NT2/D1 (cell line): ENCODE results near the gene CARD11.
A peak's percentile ranks its signal among the peaks of the same experiment; 100 is the strongest.

Source experiments
- DNase-seq: peaks from one replicate; pipeline ENCODE4 v3.0.0-alpha.2; 2011; ENCODE audit warnings: low read depth, low spot score
- H3K27me3 ChIP-seq: 2 replicates; pipeline ENCODE4 v1.6.0; 2011; ENCODE audit warnings: mild to moderate bottlenecking; ENCODE audit not compliant: insufficient read length, insufficient read depth
- H3K36me3 ChIP-seq: 2 replicates; pipeline ENCODE4 v1.6.1; 2011; ENCODE audit warnings: mild to moderate bottlenecking, low read length, mixed read lengths; ENCODE audit not compliant: insufficient read depth, insufficient read length
- H3K4me1 ChIP-seq: 2 replicates; pipeline ENCODE4 v1.5.1; 2011; ENCODE audit not compliant: insufficient read depth, insufficient read length
- H3K4me3 ChIP-seq: 2 replicates; pipeline ENCODE4 v1.5.1; 2011; ENCODE audit warnings: low read depth; ENCODE audit not compliant: insufficient read length
- H3K9ac ChIP-seq: 2 replicates; pipeline ENCODE4 v1.6.0; 2011; ENCODE audit warnings: low read depth; ENCODE audit not compliant: insufficient read length
- H3K9me3 ChIP-seq: 2 replicates; pipeline ENCODE4 v1.5.1; 2011; ENCODE audit warnings: mild to moderate bottlenecking, low read length; ENCODE audit not compliant: insufficient read depth
- SUZ12 ChIP-seq: IDR thresholded peaks from 2 replicates; pipeline ENCODE4 v1.6.1; 2011; ENCODE audit not compliant: insufficient read length, insufficient read depth; ENCODE audit errors: extremely low read depth
- YY1 ChIP-seq: IDR thresholded peaks from 2 replicates; pipeline ENCODE4 v1.6.1; 2011; ENCODE audit not compliant: insufficient read length, insufficient read depth
- ZNF274 ChIP-seq: IDR thresholded peaks from 2 replicates; pipeline ENCODE4 v1.6.1; 2011; ENCODE audit warnings: mild to moderate bottlenecking, low read depth, low read length

CARD11 gene

GRCh38 chr7:2928256-2928612 lies 115.4 kb downstream of the CARD11 start:
- H3K27me3 ChIP-seq, result no peaks in the 10 kb centered on the region
- no peak overlapping the region for H3K4me3 ChIP-seq
- TF ChIP-seq SUZ12, result no peak
- no peaks in the 10 kb centered on the region for H3K9me3 ChIP-seq
- H3K9ac ChIP-seq, result no peak overlapping the region
- H3K4me1 ChIP-seq, result peaks cover 12% of the 10 kb centered on the region
- DNase-seq, result no peak
- H3K36me3 ChIP-seq, result peaks cover 30% of the 10 kb centered on the region

GRCh38 chr7:2927592-2927991 lies 116.1 kb downstream of the CARD11 start:
- TF ChIP-seq ZNF274 (no peak), SUZ12 (no peak), YY1 (no peak)
- Histone ChIP-seq H3K36me3 (peaks cover 26% of the 10 kb centered on the region), H3K4me3 (no peak overlapping the region), H3K9ac (no peak overlapping the region), H3K4me1 (peaks cover 12% of the 10 kb centered on the region), H3K9me3 (no peaks in the 10 kb centered on the region), H3K27me3 (no peaks in the 10 kb centered on the region)
- no peak for DNase-seq

GRCh38 chr7:2926896-2927405 lies 116.7 kb downstream of the CARD11 start:
- no peaks in the 10 kb centered on the region for H3K9me3 ChIP-seq
- H3K4me1 ChIP-seq, result peaks cover 18% of the 10 kb centered on the region
- DNase-seq, result no peak
- TF ChIP-seq SUZ12, result no peak
- TF ChIP-seq YY1, result no peak
- TF ChIP-seq ZNF274, result no peak
- no peaks in the 10 kb centered on the region for H3K27me3 ChIP-seq
- no peak overlapping the region for H3K9ac ChIP-seq
- no peak overlapping the region for H3K4me3 ChIP-seq
- H3K36me3 ChIP-seq, result peaks cover 23% of the 10 kb centered on the region

- Histone ChIP-seq H3K4me1 (peaks cover 20% of the 10 kb centered on the region), H3K36me3 (peaks cover 20% of the 10 kb centered on the region), H3K9me3 (no peaks in the 10 kb centered on the region), H3K27me3 (no peaks in the 10 kb centered on the region), H3K9ac (no peak overlapping the region), H3K4me3 (no peak overlapping the region)
- no peak for DNase-seq
- no peak for TF ChIP-seq ZNF274
- TF ChIP-seq SUZ12, result no peak
- TF ChIP-seq YY1, result no peak
Observed at GRCh38 chr7:2926120-2926895, 117.4 kb downstream of the CARD11 start.

- H3K4me3 ChIP-seq, result no peak overlapping the region
- peaks cover 15% of the 10 kb centered on the region for H3K36me3 ChIP-seq
- TF ChIP-seq YY1 (no peak), SUZ12 (no peak), ZNF274 (no peak)
- no peaks in the 10 kb centered on the region for H3K27me3 ChIP-seq
- no peak for DNase-seq
- no peak overlapping the region for H3K9ac ChIP-seq
- H3K4me1 ChIP-seq, result peaks cover 22% of the 10 kb centered on the region
- H3K9me3 ChIP-seq, result no peaks in the 10 kb centered on the region
Observed at GRCh38 chr7:2924866-2925840, 118.5 kb downstream of the CARD11 start.

- Histone ChIP-seq H3K36me3 (peaks cover 23% of the 10 kb centered on the region), H3K4me1 (peaks cover 18% of the 10 kb centered on the region), H3K9ac (no peak overlapping the region), H3K4me3 (no peak overlapping the region), H3K27me3 (no peaks in the 10 kb centered on the region), H3K9me3 (no peaks in the 10 kb centered on the region)
- no peak for DNase-seq
- TF ChIP-seq SUZ12 (no peak), YY1 (no peak), ZNF274 (no peak)
Observed at GRCh38 chr7:2923886-2924574, 119.6 kb downstream of the CARD11 start.

GRCh38 chr7:2923291-2923781 lies 120.3 kb downstream of the CARD11 start:
- TF ChIP-seq SUZ12 (no peak), ZNF274 (no peak), YY1 (no peak)
- DNase-seq, result no peak
- peaks cover 27% of the 10 kb centered on the region for H3K36me3 ChIP-seq

More at GRCh38 chr7:2923291-2923781, 120.3 kb downstream of the CARD11 start:
- no peak overlapping the region for H3K4me3 ChIP-seq
- peaks cover 18% of the 10 kb centered on the region for H3K4me1 ChIP-seq
- peak overlapping the region; percentile 3 for H3K9ac ChIP-seq
- no peaks in the 10 kb centered on the region for H3K9me3 ChIP-seq
- H3K27me3 ChIP-seq, result no peaks in the 10 kb centered on the region
